ENCODE data around the gene ISM1. TPM values are rescaled to one million over a fixed set of nuclear protein-coding genes. Genes with fewer than 3 reads are reported as not detected.

Gene ISM1
- total RNA-seq, 1 donor from 2014 or later = not detected

DNA sequence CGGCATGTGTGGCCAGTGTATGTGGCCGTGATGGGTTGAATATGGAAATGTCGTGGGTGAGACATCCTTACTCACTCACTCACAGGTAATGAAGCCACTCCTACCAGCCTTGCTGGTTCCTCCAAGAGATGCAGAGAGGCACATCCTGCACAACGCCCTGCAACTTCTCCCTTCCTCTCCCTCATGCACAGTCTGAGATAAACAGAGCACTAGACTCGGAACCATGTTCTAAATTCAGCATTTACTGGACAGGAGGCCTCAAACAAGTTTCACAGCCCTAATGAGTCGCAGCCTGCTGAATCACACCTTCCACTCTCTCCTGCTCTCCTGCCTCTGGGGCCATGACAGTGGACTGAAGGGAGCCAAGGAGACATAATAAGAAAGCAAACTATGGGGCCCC, 91.2 kb downstream of the ISM1 start:
- Histone ChIP-seq H3K36me3 (ENCODE audit: control insufficient read depth, insufficient read depth, low read length) (no peaks in the 10 kb centered on the region), H3K27me3 (ENCODE audit: control insufficient read depth, insufficient read depth, low read length) (no peaks in the 10 kb centered on the region), H3K4me3 (ENCODE audit: low read depth, low read length) (no peak overlapping the region)
- no peak for TF ChIP-seq CTCF (IDR thresholded peaks at IDR 0.05; ENCODE audit: insufficient read depth, low read length, severe bottlenecking)
- DNase-seq (ENCODE audit: low read depth) (peak; percentile 83), FAIRE-seq (no peak)

GRCh38 chr20:13313201-13313600, 92.1 kb downstream of the ISM1 start:
- FAIRE-seq (no peak), DNase-seq (ENCODE audit: low read depth) (no peak)
- H3K4me3 ChIP-seq (ENCODE audit: low read depth, low read length) = no peak overlapping the region
- TF ChIP-seq CTCF (IDR thresholded peaks at IDR 0.05; ENCODE audit: insufficient read depth, low read length, severe bottlenecking) = no peak
- H3K27me3 ChIP-seq (ENCODE audit: control insufficient read depth, insufficient read depth, low read length) = no peaks in the 10 kb centered on the region
- no peaks in the 10 kb centered on the region for H3K36me3 ChIP-seq (ENCODE audit: control insufficient read depth, insufficient read depth, low read length)

DNA sequence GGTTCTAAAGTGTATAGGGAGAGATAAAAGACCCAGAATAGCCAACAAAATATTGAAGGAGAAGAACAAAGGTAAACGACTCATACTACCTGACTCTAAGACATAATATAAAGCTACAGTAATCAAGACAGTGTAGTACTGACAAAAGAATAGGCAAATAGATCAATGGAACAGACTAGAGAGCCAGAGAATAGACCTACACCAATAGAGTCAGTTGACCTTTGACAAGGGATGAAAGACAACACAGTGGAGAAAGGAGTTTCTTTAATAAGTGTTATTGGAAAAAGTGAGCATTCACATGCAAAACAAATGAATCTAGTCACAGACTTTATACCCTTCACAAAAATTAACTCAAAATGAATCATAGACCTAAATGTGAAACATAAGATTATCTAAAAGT, 96.4 kb downstream of the ISM1 start:
- no peak for TF ChIP-seq CTCF (IDR thresholded peaks at IDR 0.05; ENCODE audit: insufficient read depth, low read length, severe bottlenecking)
- FAIRE-seq = no peak
- H3K4me3 ChIP-seq (ENCODE audit: low read depth, low read length) = no peak overlapping the region
- no peaks in the 10 kb centered on the region for H3K27me3 ChIP-seq (ENCODE audit: control insufficient read depth, insufficient read depth, low read length)
- H3K36me3 ChIP-seq (ENCODE audit: control insufficient read depth, insufficient read depth, low read length) = no peaks in the 10 kb centered on the region
- DNase-seq (ENCODE audit: low read depth) = no peak

DNA sequence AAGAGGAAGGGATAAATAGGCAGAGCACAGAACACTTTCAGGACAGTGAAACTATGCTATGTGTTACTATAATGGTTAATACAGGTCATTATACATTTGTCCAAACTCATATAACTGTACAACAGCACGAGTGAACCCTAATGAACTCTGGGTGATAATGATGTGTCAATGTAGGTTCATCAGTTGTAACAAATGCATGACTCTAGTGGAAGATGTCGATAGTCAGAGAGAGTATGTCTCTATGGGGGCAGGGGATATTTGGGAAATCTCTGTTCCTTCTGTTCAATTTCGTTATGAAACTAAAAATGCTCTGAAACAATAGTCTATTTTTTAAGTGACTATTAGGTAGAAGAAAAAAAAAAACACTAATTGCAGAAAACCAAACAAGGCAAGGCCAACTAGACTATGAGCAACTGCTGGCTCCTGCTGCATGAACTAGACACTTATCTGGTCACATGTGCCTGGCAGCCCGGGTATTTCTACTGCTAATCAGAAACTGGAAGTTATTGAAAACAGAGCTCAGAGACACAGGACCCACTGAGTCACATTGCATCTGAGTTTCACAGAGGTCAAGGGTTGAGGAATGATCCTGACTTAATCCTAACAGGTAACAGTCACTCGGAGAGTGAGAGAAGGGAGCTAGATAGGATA, 97.9 kb downstream of the ISM1 start:
- DNase-seq (ENCODE audit: low read depth) (no peak), FAIRE-seq (no peak)
- Histone ChIP-seq H3K27me3 (ENCODE audit: control insufficient read depth, insufficient read depth, low read length) (no peaks in the 10 kb centered on the region), H3K36me3 (ENCODE audit: control insufficient read depth, insufficient read depth, low read length) (no peaks in the 10 kb centered on the region), H3K4me3 (ENCODE audit: low read depth, low read length) (no peak overlapping the region)
- no peak for TF ChIP-seq CTCF (IDR thresholded peaks at IDR 0.05; ENCODE audit: insufficient read depth, low read length, severe bottlenecking)

GRCh38 chr20:13320702-13321101, 99.6 kb downstream of the ISM1 start:
- Histone ChIP-seq H3K4me3 (ENCODE audit: low read depth, low read length) (no peak overlapping the region), H3K27me3 (ENCODE audit: control insufficient read depth, insufficient read depth, low read length) (no peaks in the 10 kb centered on the region), H3K36me3 (ENCODE audit: control insufficient read depth, insufficient read depth, low read length) (no peaks in the 10 kb centered on the region)
- TF ChIP-seq CTCF (IDR thresholded peaks at IDR 0.05; ENCODE audit: insufficient read depth, low read length, severe bottlenecking) = no peak
- DNase-seq (ENCODE audit: low read depth) (no peak), FAIRE-seq (no peak)

DNA sequence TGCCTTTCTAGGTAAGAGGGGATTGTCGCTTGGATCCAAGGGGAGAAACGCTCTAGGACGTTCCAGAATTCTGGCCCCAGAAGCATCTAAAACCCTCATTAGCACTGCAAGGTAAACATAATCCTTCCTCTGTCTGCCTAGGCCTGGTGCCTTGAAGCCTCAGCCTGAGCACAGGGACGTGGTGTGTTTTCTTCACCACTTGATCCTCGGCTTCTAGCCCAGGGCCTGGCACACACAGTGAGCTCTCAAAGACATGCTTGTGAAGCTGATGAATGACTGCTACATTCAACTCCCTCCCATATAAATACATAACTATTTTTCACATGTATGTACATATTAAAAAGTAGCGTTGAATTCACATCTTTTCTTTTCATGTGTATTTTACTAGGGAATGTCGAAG, 100.3 kb downstream of the ISM1 start:
- Histone ChIP-seq H3K36me3 (ENCODE audit: control insufficient read depth, insufficient read depth, low read length) (no peaks in the 10 kb centered on the region), H3K4me3 (ENCODE audit: low read depth, low read length) (no peak overlapping the region), H3K27me3 (ENCODE audit: control insufficient read depth, insufficient read depth, low read length) (no peaks in the 10 kb centered on the region)
- no peak for TF ChIP-seq CTCF (IDR thresholded peaks at IDR 0.05; ENCODE audit: insufficient read depth, low read length, severe bottlenecking)
- FAIRE-seq = no peak
- DNase-seq (ENCODE audit: low read depth) = no peak

Data from bronchial epithelial cell (primary cell).